Measurements from ENCODE around the gene SLC35D2.

Gene SLC35D2

GRCh38 chr9:96383165-96383942, at the start of gene SLC35D2:
Gene SLC35D2, minus strand, starts transcription at chr9:96383711. Its CDS starts 77 bp downstream, at chr9:96383634.
- peak; percentile 93 for DNase-seq (ENCODE audit: insufficient read length, low spot score)
- TF ChIP-seq POLR2A (IDR thresholded peaks at IDR 0.05; ENCODE audit: low read depth, low read length), result peak; percentile 26; the same call in 1 of the 2 replicates
- FAIRE-seq, result no peak

GRCh38 chr9:96430377-96430776, 46.9 kb upstream of the SLC35D2 start:
- DNase-seq (ENCODE audit: insufficient read length, low spot score) (no peak), FAIRE-seq (no peak)
- no peak for TF ChIP-seq POLR2A (IDR thresholded peaks at IDR 0.05; ENCODE audit: low read depth, low read length)

- FAIRE-seq (no peak), DNase-seq (ENCODE audit: insufficient read length, low spot score) (no peak)
- TF ChIP-seq POLR2A (IDR thresholded peaks at IDR 0.05; ENCODE audit: low read depth, low read length), result no peak
These were observed 46.2 kb upstream of the SLC35D2 start for GRCh38 chr9:96429732-96430131.

DNA sequence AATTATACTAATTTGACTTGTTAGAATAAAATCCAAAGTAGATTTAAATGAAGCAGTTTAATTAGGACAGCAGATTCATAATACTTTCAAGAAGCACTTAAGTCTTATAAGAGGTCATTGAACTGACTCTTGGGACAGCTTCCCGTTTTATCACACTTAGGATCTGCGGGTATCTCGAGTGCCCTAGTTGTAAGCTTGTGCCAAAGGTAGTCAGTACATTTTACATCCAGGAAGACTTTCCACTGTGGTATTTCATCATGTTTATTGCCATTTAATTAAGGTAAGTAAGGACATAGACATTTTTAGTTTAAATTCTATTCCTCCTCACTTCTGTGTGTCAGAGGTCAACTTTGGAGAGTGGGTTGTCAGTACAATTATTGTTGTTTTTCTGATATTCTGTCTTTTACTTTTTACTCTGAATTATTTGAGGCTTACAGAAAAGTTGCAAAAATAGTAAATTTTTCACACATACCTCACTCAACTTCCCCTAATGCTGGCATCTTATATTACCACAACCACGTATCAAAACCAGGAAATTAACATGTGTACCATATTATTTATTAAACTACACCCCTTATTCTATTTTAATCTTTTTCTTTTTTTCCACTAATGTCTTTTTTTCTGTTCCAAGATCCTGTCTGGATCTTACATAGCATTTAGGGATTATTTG, 42.1 kb upstream of the SLC35D2 start:
- no peak for DNase-seq (ENCODE audit: insufficient read length, low spot score)

DNA sequence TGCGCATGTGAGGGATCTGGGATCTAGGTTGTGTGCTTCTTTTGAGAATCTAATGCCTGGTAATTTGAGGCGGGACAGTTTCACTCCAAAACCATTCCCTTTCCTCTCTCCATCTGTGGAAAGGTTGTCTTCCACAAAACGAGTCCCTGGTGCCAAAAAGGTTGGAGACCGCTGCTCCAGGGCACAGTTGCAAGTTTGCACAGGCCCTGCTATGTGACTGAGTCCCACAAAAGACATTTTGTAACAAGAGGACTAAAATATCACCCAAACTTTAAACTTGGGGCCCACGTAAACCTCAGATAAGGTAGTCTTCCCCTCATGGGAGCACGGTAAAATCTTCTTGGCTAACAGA, 40.5 kb upstream of the SLC35D2 start:
- TF ChIP-seq POLR2A (IDR thresholded peaks at IDR 0.05; ENCODE audit: low read depth, low read length), result no peak
- FAIRE-seq (no peak), DNase-seq (ENCODE audit: insufficient read length, low spot score) (no peak)

More for the DNA sequence above, 42.1 kb upstream of the SLC35D2 start:
- peak; percentile 23 for FAIRE-seq
- no peak for TF ChIP-seq POLR2A (IDR thresholded peaks at IDR 0.05; ENCODE audit: low read depth, low read length)

- no peak for TF ChIP-seq POLR2A (IDR thresholded peaks at IDR 0.05; ENCODE audit: low read depth, low read length)
- FAIRE-seq (no peak), DNase-seq (ENCODE audit: insufficient read length, low spot score) (no peak)
These were observed 39.9 kb upstream of the SLC35D2 start for GRCh38 chr9:96423322-96423984.

DNA sequence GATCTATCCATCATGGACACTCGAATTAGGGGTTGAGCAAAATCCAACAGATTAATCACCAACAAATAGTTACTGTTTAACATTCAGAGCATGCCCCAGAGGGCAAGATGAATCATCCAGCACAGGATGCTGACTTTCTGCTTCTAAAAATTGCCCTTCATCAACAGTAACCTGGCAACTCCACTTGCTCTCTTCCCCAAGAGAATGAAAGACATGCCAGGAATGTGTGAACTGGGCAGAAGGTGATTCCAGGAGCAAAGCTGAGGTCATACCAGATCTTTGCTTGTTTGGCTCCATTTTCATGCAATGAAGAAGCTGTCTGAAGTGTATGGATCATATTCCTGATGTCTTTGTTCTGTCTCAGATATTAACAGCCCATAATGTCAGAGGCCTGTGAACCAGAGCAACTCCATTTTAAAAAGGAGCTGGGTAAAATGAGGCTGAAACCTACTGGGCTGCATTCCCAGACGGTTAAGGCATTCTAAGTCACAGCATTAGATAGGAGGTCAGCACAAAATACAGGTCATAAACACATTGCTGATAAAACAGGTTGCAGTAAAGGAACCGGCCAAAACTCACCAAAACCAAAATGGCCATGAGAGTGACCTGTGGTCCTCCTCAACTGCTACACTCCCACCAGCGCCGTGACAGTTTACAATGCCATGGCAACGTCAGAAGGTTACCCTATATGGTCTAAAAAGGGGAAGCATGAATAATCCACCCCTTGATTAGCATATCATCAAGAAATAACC, 37.1 kb upstream of the SLC35D2 start:
- no peak for TF ChIP-seq POLR2A (IDR thresholded peaks at IDR 0.05; ENCODE audit: low read depth, low read length)
- FAIRE-seq (peak; percentile 100), DNase-seq (ENCODE audit: insufficient read length, low spot score) (peak; percentile 88)

DNA sequence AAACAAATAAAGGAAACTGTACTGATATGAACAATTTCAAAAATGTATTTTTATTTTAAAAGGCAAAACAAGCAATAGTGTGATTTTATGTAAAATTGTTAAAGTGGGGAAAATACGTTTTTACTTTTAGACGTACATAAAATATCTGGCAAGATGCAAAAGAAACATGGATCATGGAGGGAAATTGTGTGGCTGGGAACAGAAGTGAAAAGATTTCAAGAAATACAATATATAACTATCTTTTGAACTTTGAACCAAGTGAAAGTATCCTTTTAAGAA, 36.1 kb upstream of the SLC35D2 start:
- no peak for TF ChIP-seq POLR2A (IDR thresholded peaks at IDR 0.05; ENCODE audit: low read depth, low read length)
- no peak for FAIRE-seq

DNA sequence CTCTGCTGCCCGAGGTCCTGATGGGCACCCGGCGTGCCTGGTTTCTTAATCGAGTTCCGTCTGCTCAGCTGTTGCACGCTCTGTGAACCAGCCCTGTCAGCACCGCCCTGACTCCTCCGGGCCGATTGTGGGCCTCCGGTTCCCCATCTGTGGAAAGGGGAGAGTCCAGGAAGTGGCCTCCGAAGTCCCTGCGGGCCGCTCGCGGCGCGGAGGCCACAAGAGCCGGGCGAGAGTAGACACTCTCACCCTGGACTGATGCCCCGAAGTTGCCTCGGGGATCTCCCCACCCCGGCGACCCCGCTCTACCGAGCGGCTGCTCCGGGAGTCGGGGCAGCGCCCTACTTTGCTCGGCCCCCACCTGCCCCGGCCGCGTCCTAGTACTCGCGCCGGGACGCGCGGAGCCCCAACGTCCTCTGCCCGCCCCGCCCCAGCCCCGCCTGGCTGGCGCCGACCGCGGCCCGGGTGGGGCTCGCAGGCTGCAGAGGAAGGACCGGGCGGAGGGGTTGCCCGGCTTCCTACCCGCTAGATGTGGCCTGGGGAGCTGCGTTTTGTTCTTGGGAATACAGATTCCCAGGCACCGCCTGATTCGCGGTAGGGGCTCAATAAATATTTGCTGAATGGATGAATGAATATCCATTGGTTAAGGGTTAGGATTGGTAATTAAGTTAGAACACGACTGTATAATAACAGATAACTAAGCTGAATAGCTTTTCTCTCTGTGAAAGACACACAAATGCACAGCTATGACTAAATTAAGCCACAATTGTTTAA, 35.6 kb upstream of the SLC35D2 start:
- DNase-seq (ENCODE audit: insufficient read length, low spot score) (peak; percentile 78), FAIRE-seq (peak; percentile 55)
- peak; percentile 61 for TF ChIP-seq POLR2A (IDR thresholded peaks at IDR 0.05; ENCODE audit: low read depth, low read length)

More for the DNA sequence above, 36.1 kb upstream of the SLC35D2 start:
- no peak for DNase-seq (ENCODE audit: insufficient read length, low spot score)

GRCh38 chr9:96418083-96418919, 34.8 kb upstream of the SLC35D2 start, which contains the start of gene ZNF367:
Gene ZNF367, minus strand, starts transcription at chr9:96418370. Its CDS starts 338 bp downstream, at chr9:96418032.
- peak; percentile 66 for TF ChIP-seq POLR2A (IDR thresholded peaks at IDR 0.05; ENCODE audit: low read depth, low read length)
- DNase-seq (ENCODE audit: insufficient read length, low spot score), result peak; percentile 97
- FAIRE-seq, result peak; percentile 50

GRCh38 chr9:96417661-96418082, 34.2 kb upstream of the SLC35D2 start:
- TF ChIP-seq POLR2A (IDR thresholded peaks at IDR 0.05; ENCODE audit: low read depth, low read length), result no peak; the same call in 1 of the 2 replicates
- DNase-seq (ENCODE audit: insufficient read length, low spot score) (peak; percentile 34), FAIRE-seq (no peak)

- DNase-seq (ENCODE audit: insufficient read length, low spot score) (peak; percentile 89), FAIRE-seq (peak; percentile 77)
- peak; percentile 27; the same call in 1 of the 2 replicates for TF ChIP-seq POLR2A (IDR thresholded peaks at IDR 0.05; ENCODE audit: low read depth, low read length)
These were observed 33.6 kb upstream of the SLC35D2 start for GRCh38 chr9:96417051-96417586.
